Osteocyte (in vitro differentiated cells): ENCODE data around the gene PTPRD. TPM values are rescaled to one million over a fixed set of nuclear protein-coding genes. Genes with fewer than 3 reads are reported as not detected.

ENCODE experiments used
- DNase-seq: peaks from one replicate; pipeline ENCODE4 v3.0.0; 2021; ENCODE audit warnings: mixed read lengths; ENCODE audit not compliant: unreplicated experiment; ENCODE audit errors: extremely low spot score
- H3K27ac Mint-ChIP-seq: one replicate; pipeline ENCODE4 v1.8.0; 2021; ENCODE audit warnings: mild to moderate bottlenecking, mixed read lengths; ENCODE audit not compliant: unreplicated experiment
- H3K27me3 Mint-ChIP-seq: one replicate; pipeline ENCODE4 v1.8.0; 2021; ENCODE audit warnings: mixed read lengths; ENCODE audit not compliant: unreplicated experiment
- H3K36me3 Mint-ChIP-seq: one replicate; pipeline ENCODE4 v1.8.0; 2021; ENCODE audit warnings: mixed read lengths; ENCODE audit not compliant: unreplicated experiment
- H3K4me1 Mint-ChIP-seq: one replicate; pipeline ENCODE4 v1.8.0; 2021; ENCODE audit warnings: mixed read lengths; ENCODE audit not compliant: unreplicated experiment
- H3K4me3 Mint-ChIP-seq: one replicate; pipeline ENCODE4 v1.8.0; 2021; ENCODE audit warnings: mild to moderate bottlenecking, moderate library complexity, mixed read lengths; ENCODE audit not compliant: unreplicated experiment
- H3K9me3 Mint-ChIP-seq: one replicate; pipeline ENCODE4 v1.8.0; 2021; ENCODE audit warnings: mixed read lengths; ENCODE audit not compliant: unreplicated experiment
- CTCF ChIP-seq: fragments of 200-600 bp; sonication (generic); IDR thresholded peaks from 2 replicates; pipeline ENCODE4 v1.5.0; 2021; ENCODE audit warnings: antibody characterized with exemption, mild to moderate bottlenecking, moderate library complexity
- total RNA-seq: library from RNA; stranded (reverse); gene quantifications from 2 replicates; pipeline ENCODE4 v1.2.1, GENCODE V29; 2021

Gene PTPRD
- total RNA-seq, 1 donor from 2014 or later: 5.4 TPM

- H3K27me3 Mint-ChIP-seq: no peaks in the 10 kb centered on the region
- DNase-seq: no peak
- H3K36me3 Mint-ChIP-seq: no peaks in the 10 kb centered on the region
- H3K9me3 Mint-ChIP-seq: no peaks in the 10 kb centered on the region
- TF ChIP-seq CTCF: no peak
- no peak overlapping the region for H3K4me3 Mint-ChIP-seq
- H3K27ac Mint-ChIP-seq: no peak overlapping the region
- no peaks in the 10 kb centered on the region for H3K4me1 Mint-ChIP-seq
Measured at GRCh38 chr9:8382266-8382665, 2230.5 kb downstream of the PTPRD start.

DNA sequence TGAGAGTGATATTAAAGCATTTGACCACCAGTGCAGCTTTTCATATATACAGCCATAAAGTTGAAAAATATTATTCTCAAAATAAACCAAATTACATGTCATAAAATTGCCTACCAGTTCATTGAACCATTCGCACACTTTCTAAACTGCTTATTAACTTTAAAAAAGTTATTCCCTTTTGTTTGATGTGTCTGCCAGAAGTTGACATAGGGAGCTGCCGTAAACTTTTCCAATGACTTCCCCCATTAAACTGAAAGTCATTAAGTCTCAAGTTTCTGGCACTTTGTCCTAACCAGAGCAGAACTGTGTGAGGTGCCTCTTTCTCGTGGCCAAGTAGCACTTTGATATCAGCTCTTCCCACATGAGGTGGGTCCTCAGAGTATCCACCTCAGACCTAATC is 2231.2 kb downstream of the PTPRD start:
- Mint-ChIP-seq H3K9me3 (no peaks in the 10 kb centered on the region), H3K27me3 (no peaks in the 10 kb centered on the region), H3K27ac (no peak overlapping the region), H3K36me3 (no peaks in the 10 kb centered on the region), H3K4me3 (no peak overlapping the region), H3K4me1 (no peaks in the 10 kb centered on the region)
- DNase-seq: no peak
- no peak for TF ChIP-seq CTCF

DNA sequence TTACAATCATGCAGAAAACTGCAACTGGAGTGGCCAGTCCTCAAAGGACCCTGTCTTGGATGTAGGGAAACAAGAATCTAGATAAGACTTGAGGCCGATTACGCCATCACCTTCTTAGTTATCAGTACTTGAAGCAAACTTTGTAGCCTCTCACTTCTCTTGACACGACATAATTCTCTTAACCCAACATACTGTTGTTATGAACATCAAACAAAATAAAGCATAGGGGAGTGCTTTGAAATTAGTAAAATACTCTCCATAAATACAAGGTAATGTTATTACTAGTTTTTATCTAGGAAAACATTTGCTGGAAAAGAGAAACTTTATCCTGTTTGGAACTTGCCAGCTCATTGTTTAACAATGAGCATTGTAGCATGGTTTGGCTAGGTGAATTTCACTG is 2238.3 kb downstream of the PTPRD start:
- Mint-ChIP-seq H3K9me3 (no peaks in the 10 kb centered on the region), H3K36me3 (no peaks in the 10 kb centered on the region), H3K27me3 (no peaks in the 10 kb centered on the region), H3K4me3 (no peak overlapping the region), H3K4me1 (no peaks in the 10 kb centered on the region), H3K27ac (no peak overlapping the region)
- no peak for DNase-seq
- TF ChIP-seq CTCF: no peak

DNA sequence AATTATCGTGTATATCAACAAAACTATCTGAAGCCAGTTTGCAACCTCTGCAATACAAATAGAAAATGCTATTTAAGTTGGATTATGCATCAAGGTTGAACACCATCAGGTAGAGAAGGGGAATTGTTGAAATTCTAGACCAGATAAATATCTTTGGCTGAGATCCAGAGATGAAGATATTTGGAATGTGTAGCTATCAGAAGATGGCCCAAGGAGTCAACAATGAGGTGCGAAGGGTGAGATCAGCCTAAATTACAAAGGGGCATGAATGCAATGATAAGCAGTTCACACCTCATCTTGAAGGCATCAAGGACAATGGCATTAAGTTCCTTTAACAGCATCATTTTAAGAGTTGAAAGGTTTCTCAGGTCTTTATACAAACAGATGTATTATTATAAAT is 2241.1 kb downstream of the PTPRD start:
- no peaks in the 10 kb centered on the region for H3K36me3 Mint-ChIP-seq
- H3K27ac Mint-ChIP-seq: no peak overlapping the region

More for the DNA sequence above, 2241.1 kb downstream of the PTPRD start:
- TF ChIP-seq CTCF: no peak
- H3K4me3 Mint-ChIP-seq: no peak overlapping the region
- no peak for DNase-seq
- no peaks in the 10 kb centered on the region for H3K9me3 Mint-ChIP-seq
- H3K4me1 Mint-ChIP-seq: no peaks in the 10 kb centered on the region
- no peaks in the 10 kb centered on the region for H3K27me3 Mint-ChIP-seq
